ENCODE results near the gene MECR.
"Not testable (repeated sequence)": the region's sequence is repeated elsewhere in the genome, so short reads cannot be mapped to it uniquely, and the experiment has no call there.

Gene MECR

DNA sequence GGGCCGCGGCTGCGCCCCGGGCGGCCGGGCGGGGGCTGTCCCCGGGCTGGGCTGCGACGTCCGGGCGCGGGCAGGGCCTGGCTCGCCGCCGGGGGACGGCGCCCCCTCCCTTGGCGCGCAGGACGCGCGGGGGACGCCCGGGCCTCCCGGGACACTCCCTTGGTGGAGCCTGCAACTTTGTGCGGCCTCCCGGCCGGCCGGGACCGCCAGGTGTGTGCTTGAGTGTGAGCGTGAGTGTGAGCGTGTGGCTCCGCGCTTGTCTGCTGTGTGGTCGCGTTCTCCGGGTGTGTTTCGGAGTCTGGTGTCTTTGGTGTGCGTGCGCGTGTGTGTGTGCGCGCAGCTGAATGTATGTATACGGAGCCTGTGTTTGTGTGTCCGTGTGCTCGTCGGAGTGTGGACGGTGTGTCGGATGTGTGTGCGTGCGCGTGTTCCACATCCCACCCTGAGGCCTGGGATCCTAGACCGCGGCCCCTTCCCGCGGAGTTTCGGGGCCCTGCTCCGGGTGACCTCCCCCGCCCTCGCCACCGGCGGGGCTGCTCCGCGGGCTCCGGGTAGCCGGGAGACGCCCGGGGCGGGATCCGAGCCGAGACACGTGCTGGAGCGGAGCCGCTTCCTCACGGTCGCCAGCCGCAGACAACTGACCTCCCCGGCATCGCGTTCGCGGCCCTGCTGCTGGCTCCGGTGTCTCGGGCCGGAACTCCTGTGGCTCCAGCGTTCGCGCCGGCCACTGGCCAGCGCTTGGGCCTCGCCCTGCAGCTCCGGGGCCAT lies 7.3 kb upstream of the MECR start:
- in situ Hi-C loops (cut with MboI; ENCODE audit: low sequenced_read_pairs) = no loop called here

- in situ Hi-C loops (cut with MboI; ENCODE audit: low sequenced_read_pairs) = no loop called here
Observed at GRCh38 chr1:29237129-29237821, 6.5 kb upstream of the MECR start.

- in situ Hi-C loops (cut with MboI; ENCODE audit: low sequenced_read_pairs) = no loop called here
Observed at GRCh38 chr1:29236712-29237128, 6.0 kb upstream of the MECR start.

DNA sequence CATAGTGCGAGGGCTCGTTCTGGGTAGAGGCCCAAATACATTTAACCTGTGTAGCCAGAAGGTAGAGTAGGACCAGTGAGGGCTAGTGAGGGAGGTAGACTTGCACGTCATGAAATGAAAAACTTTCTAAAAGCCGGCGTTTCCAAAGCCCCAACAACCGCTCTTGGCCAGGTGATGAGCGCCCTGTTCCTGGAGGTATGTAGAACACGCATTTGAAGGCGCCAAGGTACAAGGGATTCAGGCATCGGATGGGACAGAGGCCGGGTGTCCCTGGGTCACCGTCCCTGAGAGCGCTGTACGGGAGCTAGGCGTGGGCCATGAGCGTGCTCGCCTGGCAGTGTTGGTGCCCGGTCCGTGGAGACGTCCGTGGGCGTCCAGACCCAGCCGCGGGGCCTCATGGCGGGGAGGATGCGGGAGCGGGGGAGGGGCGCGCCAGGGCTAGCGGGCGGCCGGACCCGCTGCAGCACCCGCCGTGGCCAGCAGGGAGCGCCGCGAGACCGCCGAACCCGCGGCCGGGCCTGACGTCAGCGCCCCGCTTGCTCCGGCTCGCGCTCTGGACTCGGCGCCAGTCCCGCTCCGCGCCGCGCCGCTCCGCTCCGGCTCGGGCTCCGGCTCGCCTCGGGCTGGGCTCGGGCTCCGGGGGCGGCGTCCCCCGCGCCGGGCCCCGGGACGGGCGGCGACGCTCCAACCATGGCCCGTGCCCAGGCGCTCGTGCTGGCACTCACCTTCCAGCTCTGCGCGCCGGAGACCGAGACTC lies 5.4 kb upstream of the MECR start, which contains the start of gene PTPRU:
TSS of gene PTPRU (plus strand) at position 568 of the 757 bp plus-strand sequence. CDS start at position 691, 123 bp downstream.
- in situ Hi-C loops (cut with MboI; ENCODE audit: low sequenced_read_pairs) = no loop called here

DNA sequence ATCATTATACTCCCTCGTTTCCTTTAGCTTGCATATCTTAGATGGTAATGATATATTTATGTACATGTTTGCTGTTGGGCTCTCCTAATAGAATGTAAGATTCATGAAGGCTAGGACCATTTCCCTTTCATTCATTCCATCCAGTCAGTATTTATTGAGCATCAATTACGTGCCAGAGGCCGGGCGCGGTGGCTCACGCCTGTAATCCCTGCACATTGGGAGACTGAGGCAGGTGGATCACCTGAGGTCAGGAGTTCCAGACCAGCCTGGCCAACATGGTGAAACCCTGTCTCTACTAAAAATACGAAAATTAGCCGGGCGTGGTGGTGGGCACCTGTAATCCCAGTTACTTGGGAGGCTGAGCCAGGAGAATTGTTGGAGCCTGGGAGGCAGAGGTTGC lies 4.1 kb upstream of the MECR start:
- in situ Hi-C loops (cut with MboI; ENCODE audit: low sequenced_read_pairs) = not testable (repeated sequence)

GRCh38 chr1:29234471-29234870 lies 3.7 kb upstream of the MECR start:
- in situ Hi-C loops (cut with MboI; ENCODE audit: low sequenced_read_pairs) = no loop called here

DNA sequence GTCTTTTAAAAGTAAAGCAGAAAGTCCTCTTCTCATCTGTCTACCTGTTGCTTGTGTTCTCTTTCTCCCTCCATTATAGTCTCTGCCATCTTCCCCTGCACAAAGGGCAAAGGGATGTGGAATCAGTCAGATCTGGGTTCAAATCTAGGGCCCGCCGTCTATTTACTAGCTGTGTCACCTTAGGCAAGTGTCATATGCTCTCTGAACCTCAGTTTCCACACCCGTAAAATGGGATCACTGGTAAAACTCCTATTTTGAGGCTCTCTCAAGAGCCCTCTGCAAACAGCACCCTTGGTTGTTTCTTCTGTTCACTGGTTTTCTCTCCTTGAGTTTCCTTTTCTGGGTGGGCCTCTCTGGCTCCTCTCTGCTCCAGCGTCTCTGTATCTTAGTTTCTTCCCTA lies 3.0 kb upstream of the MECR start:
- in situ Hi-C loops (cut with MboI; ENCODE audit: low sequenced_read_pairs) = no loop called here

DNA sequence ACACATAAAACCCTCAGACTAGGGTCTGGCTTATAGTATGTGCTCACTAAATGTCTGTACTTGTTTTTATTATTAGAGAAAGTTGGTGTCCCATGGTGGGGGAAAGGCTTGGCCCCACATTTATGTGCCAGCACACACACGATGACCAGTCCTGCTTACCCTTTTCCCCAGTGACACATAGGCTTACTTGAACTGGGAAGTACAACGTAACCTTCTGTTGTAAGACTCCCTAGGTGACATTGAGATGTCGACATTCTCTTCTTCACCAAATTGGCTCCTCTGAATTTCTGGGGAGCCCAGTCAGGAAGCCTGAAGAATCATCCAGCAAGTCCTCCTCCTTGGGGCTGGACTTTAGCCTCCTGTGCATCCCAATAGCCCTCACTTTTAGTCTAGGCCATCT lies 1.7 kb upstream of the MECR start:
- in situ Hi-C loops (cut with MboI; ENCODE audit: low sequenced_read_pairs) = no loop called here

- in situ Hi-C loops (cut with MboI; ENCODE audit: low sequenced_read_pairs) = no loop called here
Observed at GRCh38 chr1:29230204-29230552, 556 bp downstream of the MECR start.

- in situ Hi-C loops (cut with MboI; ENCODE audit: low sequenced_read_pairs) = no loop called here
Observed at GRCh38 chr1:29227511-29227910, 3.2 kb downstream of the MECR start.

DNA sequence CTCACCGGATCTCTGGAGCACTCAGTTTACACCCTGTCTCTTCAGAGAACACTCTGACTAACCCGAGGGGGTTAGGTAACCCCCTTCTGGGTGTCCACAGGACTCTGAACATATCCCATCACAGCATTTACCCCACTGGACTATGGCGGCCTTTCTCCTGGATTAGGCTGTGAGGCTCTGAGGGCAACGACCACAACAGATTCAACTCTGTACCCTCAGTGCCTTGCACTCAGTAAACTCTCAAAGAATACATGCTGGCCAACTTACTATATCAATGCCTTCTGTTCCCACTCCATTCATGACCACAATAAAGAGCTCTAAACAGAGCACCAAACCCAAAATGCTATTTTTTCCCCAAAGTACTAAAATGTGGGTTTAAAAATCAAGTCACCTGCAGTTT lies 5.4 kb downstream of the MECR start:
- in situ Hi-C loops (cut with MboI; ENCODE audit: low sequenced_read_pairs) = no loop called here

DNA sequence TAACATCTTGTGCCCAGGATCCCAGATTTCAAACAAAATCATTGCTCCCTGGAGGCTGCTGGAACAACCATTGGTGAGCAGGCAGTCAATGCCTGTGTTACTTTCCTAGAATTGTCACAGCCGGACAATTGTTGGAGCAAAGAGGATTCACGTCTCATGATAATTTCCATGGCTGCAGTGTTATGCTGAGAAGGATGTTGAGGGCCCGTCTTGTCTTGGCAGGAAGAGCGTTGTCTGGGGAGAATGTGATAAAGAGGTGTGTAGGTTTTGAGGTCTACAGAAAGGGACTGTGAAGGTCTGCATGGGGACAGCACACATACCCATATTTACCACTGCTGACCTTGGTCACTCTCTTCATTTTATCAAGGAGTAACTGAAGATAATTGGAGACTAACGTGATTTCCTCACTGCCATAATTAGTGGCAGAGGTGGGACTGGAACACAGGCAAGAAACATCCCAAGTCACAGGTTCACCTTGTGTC lies 6.3 kb downstream of the MECR start:
- in situ Hi-C loops (cut with MboI; ENCODE audit: low sequenced_read_pairs) = no loop called here

GRCh38 chr1:29223521-29223920 lies 7.2 kb downstream of the MECR start:
- in situ Hi-C loops (cut with MboI; ENCODE audit: low sequenced_read_pairs) = no loop called here

GRCh38 chr1:29222686-29223085 lies 8.0 kb downstream of the MECR start:
- in situ Hi-C loops (cut with MboI; ENCODE audit: low sequenced_read_pairs) = no loop called here

DNA sequence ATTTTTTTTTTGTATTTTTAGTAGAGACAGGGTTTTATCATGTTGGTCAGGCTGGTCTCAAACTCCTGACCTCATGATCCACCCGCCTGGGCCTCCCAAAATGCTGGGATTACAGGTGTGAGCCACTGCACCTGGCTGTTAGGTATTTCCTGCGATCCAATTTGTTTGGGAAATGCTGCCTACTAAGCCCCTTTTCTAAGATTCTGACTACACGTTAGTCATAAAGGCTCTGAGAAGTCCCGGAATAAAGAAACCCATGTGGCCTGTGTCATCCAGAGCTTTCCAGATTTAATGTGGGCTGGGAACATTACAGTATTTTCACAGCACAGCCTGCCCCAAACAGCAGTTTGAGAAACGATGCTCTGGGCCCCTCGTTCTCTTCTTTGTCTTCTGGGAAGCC lies 8.5 kb downstream of the MECR start:
- in situ Hi-C loops (cut with MboI; ENCODE audit: low sequenced_read_pairs) = not testable (repeated sequence)

GRCh38 chr1:29221296-29221695 lies 9.4 kb downstream of the MECR start:
- in situ Hi-C loops (cut with MboI; ENCODE audit: low sequenced_read_pairs) = no loop called here

DNA sequence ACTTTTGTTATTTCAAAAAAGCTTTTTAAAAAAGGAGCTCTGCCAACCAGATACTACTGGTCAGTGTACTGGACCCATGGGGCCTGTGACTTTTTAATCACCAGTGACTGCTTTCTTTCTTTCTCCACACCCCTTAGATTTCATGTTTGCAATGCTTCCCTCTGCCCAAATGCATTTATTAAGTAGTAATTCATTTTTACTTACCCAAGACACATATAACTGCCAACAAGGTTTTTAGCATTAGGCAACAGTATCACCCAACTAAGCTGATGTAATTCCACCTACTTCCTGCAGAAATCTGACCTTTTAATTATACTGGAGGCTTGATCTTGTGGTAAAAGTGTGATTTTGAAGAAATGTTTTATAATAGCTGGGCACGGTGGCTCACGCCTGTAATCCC lies 12.5 kb downstream of the MECR start:
- in situ Hi-C loops (cut with MboI; ENCODE audit: low sequenced_read_pairs) = no loop called here

- in situ Hi-C loops (cut with MboI; ENCODE audit: low sequenced_read_pairs) = no loop called here
Observed at GRCh38 chr1:29217633-29218032, 13.1 kb downstream of the MECR start.

- in situ Hi-C loops (cut with MboI; ENCODE audit: low sequenced_read_pairs) = no loop called here
Observed at GRCh38 chr1:29213055-29213454, 17.7 kb downstream of the MECR start.

- in situ Hi-C loops (cut with MboI; ENCODE audit: low sequenced_read_pairs) = no loop called here
Observed at GRCh38 chr1:29211086-29212030, 19.4 kb downstream of the MECR start.

Measured in HL-60/S4 treated with retinoic acid at 250 ng/mL for 4 days and 3 days (cell line).